Measurements from ENCODE around the gene RGP1.
A peak's percentile ranks its signal among the peaks of the same experiment; 100 is the strongest.

RGP1 gene

DNA sequence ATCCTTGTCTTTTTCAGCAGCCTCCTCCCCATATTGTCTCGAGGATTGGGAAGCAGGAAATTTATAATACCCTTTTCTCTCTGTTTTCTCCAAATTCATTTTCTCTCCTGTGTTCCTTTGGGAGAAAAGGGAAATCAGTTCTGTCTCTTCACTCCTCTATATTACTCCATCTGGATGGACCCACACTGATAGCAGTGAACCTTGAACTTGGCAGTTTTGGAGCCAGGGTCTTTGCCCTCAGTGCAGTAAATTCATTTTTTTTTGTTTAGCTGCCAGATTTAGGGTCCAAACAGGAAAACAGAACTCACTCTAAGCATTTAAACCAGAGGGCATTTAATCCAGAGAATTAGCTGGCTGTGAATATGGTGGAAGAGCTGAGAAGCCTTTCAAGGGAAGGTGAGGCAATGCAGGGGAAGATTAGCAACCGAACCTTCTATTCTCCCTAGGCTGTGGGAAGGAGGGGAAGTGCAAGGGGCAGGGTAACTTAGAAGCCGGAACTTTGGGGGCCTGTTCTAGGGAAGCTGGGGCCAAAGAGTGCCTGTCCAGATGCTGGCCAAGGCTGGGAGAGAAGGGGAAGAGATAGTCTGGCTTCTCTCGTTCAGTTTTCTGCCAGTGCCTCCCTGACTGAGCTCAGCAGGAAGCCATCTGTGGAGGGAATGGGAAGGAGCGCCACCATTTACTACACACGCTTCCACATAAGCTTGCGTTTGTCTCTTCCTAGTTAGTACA, 26.0 kb downstream of the RGP1 start:
- DNase-seq, result no peak

DNA sequence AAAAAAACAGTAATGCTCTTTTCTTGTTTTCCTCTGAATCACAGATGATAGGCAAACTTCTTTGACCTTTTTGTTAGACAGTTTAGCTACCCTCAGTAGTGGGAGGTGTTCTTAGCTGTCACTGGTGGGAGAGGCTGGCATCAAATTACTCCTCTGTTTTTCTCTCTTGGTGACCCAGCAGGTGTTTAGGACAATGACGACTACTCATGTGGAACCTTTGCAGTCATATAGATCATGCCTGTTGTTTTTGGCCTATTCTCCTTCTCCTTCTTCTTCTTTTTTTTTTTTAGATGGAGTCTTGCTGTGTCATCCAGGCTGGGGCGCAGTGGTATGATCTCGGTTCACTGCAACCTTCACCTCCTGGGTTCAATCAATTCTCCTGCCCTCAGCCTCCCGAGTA, 26.9 kb downstream of the RGP1 start:
- DNase-seq, result no peak

DNA sequence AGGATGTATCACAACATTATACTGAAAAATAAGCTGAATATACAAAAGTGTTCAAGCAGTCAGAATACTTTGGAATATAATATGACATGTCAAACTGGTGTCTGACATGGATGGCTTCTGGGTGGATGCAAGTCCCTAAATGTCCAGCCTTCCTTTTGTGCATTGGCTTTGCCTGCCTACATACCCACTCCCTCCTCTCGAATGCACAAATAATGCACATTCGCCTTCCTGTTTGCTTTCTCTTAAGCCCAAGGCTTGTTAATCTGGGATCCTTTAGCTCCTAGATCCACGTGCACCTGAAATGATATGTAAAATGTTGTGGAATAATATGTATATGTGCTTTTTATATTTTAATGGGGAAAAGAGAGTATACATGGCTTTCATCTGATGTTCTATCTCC, 29.4 kb downstream of the RGP1 start:
- DNase-seq, result no peak

DNA sequence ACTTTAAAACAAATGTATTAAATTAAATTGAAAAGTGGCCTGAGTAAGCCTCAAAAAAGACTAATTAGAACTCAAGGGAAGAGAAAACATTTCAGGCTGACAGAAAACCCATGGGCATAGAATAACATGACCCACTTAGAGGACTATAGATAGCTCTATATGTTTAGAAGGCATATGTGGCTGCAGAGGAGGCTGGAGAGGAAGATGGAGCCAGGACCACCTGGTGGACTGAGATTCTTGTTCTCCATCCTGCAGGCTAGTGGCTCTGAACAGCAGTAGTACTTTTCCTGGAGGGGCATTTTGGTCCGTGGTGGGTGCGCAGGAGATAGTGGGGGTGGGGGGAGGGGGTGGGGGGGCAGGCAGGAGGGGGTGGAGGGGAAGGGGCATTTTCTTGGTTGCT, 32.0 kb downstream of the RGP1 start:
- DNase-seq, result no peak

GRCh38 chr9:35783418-35783817, 34.3 kb downstream of the RGP1 start:
- no peak for DNase-seq

GRCh38 chr9:35789541-35789940, 40.5 kb downstream of the RGP1 start:
- DNase-seq, result no peak

GRCh38 chr9:35790025-35790384, 40.9 kb downstream of the RGP1 start:
- no peak for DNase-seq

DNA sequence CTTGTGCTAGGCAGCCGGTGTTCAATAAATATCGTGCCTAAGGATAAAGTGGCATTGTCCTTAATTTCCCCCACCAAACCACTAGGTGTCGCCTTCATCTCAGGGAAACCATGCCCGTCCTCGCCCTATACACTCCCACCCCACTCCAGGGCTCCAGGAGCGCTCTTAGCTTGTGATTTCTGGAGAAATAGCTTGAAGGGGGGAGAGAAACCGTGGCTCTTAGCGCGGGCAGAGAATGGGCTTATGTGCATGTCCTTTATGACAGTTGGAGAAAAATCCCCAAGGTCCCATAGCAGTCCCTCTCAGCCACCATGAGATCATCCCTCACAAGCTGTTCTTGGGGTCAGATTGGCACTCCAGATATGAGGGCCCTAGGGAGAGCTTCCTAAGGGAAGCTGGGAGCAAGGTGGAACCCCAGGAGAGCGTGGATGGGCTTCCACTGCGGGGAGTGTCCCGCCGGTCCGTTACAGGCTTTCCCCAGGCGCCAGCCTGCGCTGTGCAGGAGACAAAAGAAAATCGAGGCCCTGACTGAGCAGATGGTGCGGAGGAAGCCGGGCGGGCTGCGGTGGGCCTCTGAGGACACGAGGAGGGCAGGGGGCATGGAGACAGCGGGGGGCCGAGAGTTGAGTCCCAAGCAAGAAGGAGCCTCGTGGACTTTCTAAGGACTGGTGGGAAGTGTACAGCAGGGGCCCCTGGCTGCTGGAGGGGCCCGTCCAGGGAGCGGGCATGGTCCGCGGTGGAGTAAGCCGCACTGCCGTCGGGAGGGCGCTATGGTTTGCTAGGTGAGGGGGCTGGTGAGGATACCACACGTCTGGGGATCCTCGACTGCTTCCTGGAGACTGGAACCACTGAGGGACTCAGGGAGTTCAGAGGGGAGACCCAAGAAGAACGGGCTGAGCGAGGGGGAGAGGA, 41.6 kb downstream of the RGP1 start:
- DNase-seq, result peak; percentile 51

GRCh38 chr9:35791297-35791921, 42.3 kb downstream of the RGP1 start, which contains the start of gene NPR2:
NPR2 (plus strand) TSS chr9:35791591; CDS start chr9:35792409, 818 bp downstream.
- no peak for DNase-seq

DNA sequence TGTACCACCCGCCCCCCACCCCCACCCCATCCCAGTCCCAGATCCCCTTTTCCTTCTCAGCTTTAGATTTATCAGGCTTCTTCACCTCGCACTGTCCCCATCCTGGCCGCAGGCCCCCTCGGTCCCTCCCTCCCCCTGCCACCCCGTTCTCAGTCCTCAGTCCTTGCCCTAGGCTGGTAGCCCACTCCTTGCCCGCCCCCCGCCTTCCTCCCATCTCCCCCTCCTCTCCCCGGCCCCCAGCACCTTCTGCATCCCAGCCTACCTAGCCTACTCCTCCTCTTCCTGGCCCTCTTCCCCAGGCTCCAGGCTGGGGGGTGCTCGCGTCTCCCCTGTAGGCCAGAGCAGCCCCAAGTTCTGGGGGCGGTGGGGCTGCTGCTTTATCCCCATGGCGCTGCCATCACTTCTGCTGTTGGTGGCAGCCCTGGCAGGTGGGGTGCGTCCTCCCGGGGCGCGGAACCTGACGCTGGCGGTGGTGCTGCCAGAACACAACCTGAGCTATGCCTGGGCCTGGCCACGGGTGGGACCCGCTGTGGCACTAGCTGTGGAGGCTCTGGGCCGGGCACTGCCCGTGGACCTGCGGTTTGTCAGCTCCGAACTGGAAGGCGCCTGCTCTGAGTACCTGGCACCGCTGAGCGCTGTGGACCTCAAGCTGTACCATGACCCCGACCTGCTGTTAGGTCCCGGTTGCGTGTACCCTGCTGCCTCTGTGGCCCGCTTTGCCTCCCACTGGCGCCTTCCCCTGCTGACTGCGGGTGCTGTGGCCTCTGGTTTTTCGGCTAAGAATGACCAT, 43.1 kb downstream of the RGP1 start:
- no peak for DNase-seq

DNA sequence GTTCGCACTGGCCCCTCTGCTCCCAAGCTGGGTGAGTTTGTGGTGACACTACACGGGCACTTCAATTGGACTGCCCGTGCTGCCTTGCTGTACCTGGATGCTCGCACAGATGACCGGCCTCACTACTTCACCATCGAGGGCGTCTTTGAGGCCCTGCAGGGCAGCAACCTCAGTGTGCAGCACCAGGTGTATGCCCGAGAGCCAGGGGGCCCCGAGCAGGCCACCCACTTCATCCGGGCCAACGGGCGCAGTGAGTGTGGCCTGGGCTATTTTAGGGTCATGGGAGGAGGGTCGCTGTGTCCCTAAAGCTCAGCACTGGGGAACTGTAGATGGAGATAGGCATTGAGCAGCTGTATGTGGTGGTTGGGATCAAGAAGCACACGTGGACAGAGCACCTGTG, 43.7 kb downstream of the RGP1 start:
- no peak for DNase-seq

- no peak for DNase-seq
Observed at GRCh38 chr9:35793461-35793860, 44.4 kb downstream of the RGP1 start.

DNA sequence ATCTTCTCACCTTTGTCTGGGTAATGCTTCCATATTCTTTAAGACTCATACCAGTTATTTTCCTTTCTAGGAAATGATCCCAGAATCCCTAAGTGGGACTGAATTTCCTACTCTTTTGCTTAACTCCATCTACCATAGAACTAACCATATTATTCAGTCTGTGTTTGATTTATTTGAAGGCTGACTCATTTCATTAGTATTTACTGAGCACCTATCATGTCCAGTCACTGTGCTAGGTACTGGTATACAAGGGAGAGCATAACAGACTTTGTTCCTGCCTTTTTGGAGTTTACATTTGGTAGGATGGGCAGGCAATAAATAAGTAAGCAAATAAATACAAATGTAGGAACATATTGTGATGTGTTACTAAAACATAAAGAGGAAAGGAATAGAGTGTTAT, 46.6 kb downstream of the RGP1 start:
- DNase-seq, result no peak

DNA sequence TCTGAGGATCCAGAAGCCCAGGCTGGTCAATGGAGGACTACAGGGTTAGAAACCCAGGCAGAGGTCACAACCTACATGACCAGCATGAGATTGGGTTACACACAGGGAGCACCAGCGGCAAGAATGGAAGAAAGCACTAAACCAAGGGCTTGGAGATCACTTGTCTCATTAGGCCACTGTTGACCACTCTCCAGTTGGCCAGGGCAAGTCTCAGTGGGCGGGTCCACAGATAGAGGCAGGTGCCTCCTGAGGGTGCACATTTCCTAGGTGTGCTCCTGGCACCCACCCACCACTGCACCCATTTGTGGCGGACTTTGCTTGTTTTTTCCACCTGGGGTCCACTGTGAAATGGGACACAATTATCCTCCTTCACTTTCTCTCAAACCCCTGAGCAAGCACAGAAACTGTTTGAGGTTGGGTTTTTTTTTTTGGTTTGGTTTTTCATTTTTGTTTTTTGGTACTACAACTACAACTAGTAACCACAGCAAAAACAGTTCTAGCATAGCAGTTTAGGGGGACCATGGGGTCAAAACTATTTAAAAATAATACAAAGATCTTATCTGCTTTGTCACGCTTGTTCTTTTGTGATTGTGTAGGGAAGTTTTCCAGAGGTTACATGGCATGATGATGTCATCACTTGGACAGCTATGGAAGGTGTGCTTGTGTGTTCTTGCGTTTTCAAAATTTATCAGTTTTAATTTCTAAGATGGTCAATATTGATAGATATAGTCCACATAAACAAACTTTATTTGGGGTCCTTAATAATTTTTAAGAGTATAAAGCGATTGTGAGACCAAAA, 48.4 kb downstream of the RGP1 start:
- no peak for DNase-seq

DNA sequence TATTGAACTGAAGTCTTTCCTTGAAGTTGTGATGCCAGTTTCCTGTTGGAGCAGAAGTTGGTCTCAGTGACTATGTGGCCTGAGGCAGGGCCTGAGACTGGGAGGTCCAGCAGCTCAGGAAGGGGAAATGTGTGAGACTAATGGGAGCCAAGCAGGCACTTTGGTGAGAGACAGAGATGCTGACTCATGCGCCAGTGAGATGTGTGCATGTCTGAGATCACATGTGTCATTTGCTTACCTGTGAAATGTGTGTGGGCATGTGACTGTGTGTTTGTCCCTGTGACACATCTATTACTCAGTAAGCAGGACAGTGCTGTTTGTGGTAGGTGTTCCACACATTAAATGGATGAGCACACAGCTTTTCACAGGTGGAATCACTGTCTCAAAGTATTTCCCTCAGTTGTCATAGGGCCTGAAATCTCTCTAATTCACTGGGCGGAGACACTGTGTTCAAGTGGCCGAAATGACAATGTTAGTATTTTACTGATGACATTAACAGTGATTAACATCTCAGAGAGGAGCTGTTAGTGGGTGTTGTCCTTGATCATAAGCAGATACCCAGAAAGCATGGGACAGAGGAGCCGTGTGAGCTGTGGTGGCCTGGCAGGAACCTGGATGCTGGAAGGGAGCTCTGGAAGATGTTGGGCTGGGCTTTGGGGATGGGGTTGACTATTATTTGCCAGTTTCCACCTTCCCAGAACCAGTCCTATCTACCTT, 49.7 kb downstream of the RGP1 start:
- DNase-seq, result no peak

- DNase-seq, result no peak
Observed at GRCh38 chr9:35800530-35800929, 51.4 kb downstream of the RGP1 start.

DNA sequence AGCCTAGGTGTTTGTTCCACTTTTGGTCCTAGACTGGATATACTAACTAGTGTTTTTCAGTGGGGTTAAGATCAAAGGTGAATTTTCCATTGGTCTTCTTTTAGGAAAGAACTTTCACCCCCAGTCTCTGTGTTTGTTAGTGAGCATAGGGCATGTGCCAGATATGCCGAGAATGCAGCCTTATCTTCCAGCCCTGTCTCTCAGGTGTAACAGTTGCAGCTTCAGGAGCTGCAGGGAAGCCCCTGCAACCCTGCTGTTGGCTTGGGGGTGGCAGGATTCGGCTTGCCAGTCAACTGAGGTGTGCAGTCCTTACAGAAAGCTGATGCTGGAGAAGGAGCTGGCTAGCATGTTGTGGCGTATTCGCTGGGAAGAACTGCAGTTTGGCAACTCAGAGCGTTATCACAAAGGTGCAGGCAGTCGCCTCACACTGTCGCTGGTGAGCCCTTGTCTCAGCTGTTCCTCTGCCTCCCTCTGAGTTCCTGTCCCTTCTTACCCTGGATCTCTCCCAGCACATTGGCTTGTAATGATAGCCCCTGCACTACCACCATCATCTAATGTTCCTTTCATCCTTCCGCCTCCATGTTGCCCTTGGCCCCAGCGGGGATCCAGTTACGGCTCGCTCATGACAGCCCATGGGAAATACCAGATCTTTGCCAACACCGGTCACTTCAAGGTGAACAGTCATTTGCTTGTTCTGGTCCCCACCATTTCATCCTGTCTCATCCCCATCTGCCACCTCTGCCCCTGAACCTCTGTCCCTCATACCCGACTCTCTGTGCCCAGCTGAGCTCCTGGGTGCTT, 52.4 kb downstream of the RGP1 start:
- DNase-seq, result no peak

GRCh38 chr9:35806101-35806500, 57.0 kb downstream of the RGP1 start:
- DNase-seq, result no peak

Data from activated CD4-positive, CD25-positive, alpha-beta regulatory T cell treated with anti-CD3 and anti-CD28 coated beads, Interleukin-2, amount 50 U/mL, for 72 hours (primary cell).